AG04450 (cell line): ENCODE results near the gene CPEB1. TPM values are rescaled to one million over a fixed set of nuclear protein-coding genes. Genes with fewer than 3 reads are reported as not detected.

Experiments used
- CTCF ChIA-PET: fragments of 300-600, 350-600 bp; formaldehyde crosslinking; extraction: SDS; loops from one replicate; lab custom pipeline; 2022; ENCODE audit warnings: antibody characterized with exemption, inconsistent platforms; lab: Charles Lee
- POLR2A ChIA-PET: fragments of 350-600 bp; formaldehyde crosslinking; extraction: SDS; loops from one replicate; lab custom pipeline; 2021; ENCODE audit warnings: antibody characterized with exemption, inconsistent platforms; lab: Yijun Ruan, JAX
- DNase-seq: peaks from one replicate; pipeline ENCODE4 v3.0.0-alpha.2; 2011; ENCODE audit warnings: low read depth, low spot score
- H3K27ac ChIP-seq: one replicate; pipeline ENCODE4 v1.5.1; 2012; ENCODE audit warnings: low read depth, low read length, control low read depth
- H3K27me3 ChIP-seq: one replicate; pipeline ENCODE4 v1.6.0; 2012; ENCODE audit warnings: low read length; ENCODE audit not compliant: control insufficient read depth, insufficient read depth
- H3K4me3 ChIP-seq: 2 replicates; pipeline ENCODE4 v1.5.1; 2011; ENCODE audit warnings: mild to moderate bottlenecking, low read depth, low read length, control low read depth
- H3K9me3 ChIP-seq: 2 replicates; pipeline ENCODE4 v1.5.1; 2012; ENCODE audit warnings: low read length; ENCODE audit not compliant: control insufficient read depth, insufficient read depth
- CTCF ChIP-seq: IDR thresholded peaks from 2 replicates; pipeline ENCODE4 v1.5.1; 2011; ENCODE audit warnings: low read depth, low read length, control low read depth, inconsistent platforms
- polyA plus RNA-seq: library from polyadenylated mRNA; depleted of rRNA; stranded (reverse); fragments of >200 nt; gene quantifications from 2 replicates; pipeline ENCODE4 v1.2.3, GENCODE V29; 2011

CPEB1 gene
- polyA plus RNA-seq, 1 experiment: 8.3 TPM

GRCh38 chr15:82575335-82575734 is 71.8 kb downstream of the CPEB1 start:
- no peak for TF ChIP-seq CTCF
- H3K27me3 ChIP-seq: peaks cover 2% of the 10 kb centered on the region
- no peak for DNase-seq
- POLR2A ChIA-PET: interaction anchor here (0.8 kb wide), 1 partner anchor 390 kb away, joined by 3 read pairs; no protein-coding TSS in a partner anchor
- H3K4me3 ChIP-seq: no peak overlapping the region
- CTCF ChIA-PET: interaction anchor here (0.5 to 1.1 kb wide), 3 partner anchors 34 to 222 kb away, joined by 3 read pairs; partner anchors contain the start of gene RPS17
- H3K27ac ChIP-seq: no peak overlapping the region
- no peaks in the 10 kb centered on the region for H3K9me3 ChIP-seq

- Histone ChIP-seq H3K4me3 (no peak overlapping the region), H3K9me3 (no peaks in the 10 kb centered on the region), H3K27ac (no peak overlapping the region), H3K27me3 (peaks cover 2% of the 10 kb centered on the region)
- ChIA-PET CTCF (interaction anchor here (0.6 to 1.5 kb wide), 4 partner anchors 32 to 931 kb away, joined by 3 to 5 read pairs (median 4); partner anchors contain the start of gene RPS17), POLR2A (interaction anchor here (3.3 kb wide), 1 partner anchor 33 kb away, joined by 18 read pairs; the partner anchor contains the start of gene RPS17)
- DNase-seq: no peak
- TF ChIP-seq CTCF: no peak
These were observed 74.2 kb downstream of the CPEB1 start for GRCh38 chr15:82572986-82573385.

GRCh38 chr15:82572311-82572710 is 74.9 kb downstream of the CPEB1 start:
- ChIA-PET CTCF (interaction anchor here (1.4 kb wide), 2 partner anchors 31 to 32 kb away, joined by 3 to 5 read pairs; partner anchors contain the start of gene RPS17), POLR2A (interaction anchor here (0.9 to 3.3 kb wide), 2 partner anchors 32 to 37 kb away, joined by 6 to 18 read pairs; partner anchors contain the start of gene RPS17)
- DNase-seq: no peak
- no peak for TF ChIP-seq CTCF
- Histone ChIP-seq H3K9me3 (no peaks in the 10 kb centered on the region), H3K4me3 (peak overlapping the region; percentile 62), H3K27me3 (peaks cover 2% of the 10 kb centered on the region), H3K27ac (no peak overlapping the region)

GRCh38 chr15:82571722-82572222 is 75.4 kb downstream of the CPEB1 start:
- POLR2A ChIA-PET: interaction anchor here (0.9 to 3.3 kb wide), 2 partner anchors 32 to 36 kb away, joined by 6 to 18 read pairs; partner anchors contain the start of gene RPS17
- CTCF ChIA-PET: interaction anchor here (1.4 kb wide), 2 partner anchors 30 to 32 kb away, joined by 3 to 5 read pairs; partner anchors contain the start of gene RPS17
- Histone ChIP-seq H3K27ac (peak overlapping the region; percentile 69), H3K9me3 (no peaks in the 10 kb centered on the region), H3K27me3 (peaks cover 2% of the 10 kb centered on the region), H3K4me3 (peak overlapping the region; percentile 62)
- peak; percentile 39 for DNase-seq
- TF ChIP-seq CTCF: no peak
